H9 (cell line): ENCODE data around the gene NSD1. TPM values are rescaled to one million over a fixed set of nuclear protein-coding genes. Genes with fewer than 3 reads are reported as not detected.
A peak's percentile ranks its signal among the peaks of the same experiment; 100 is the strongest.

Experiments used
- DNase-seq: peaks from one replicate; pipeline ENCODE4 v3.0.0-alpha.2; 2017
- H2AFZ ChIP-seq: one replicate; pipeline ENCODE4 v1.6.1; 2013; ENCODE audit warnings: mild to moderate bottlenecking, low read length, control low read depth, moderate library complexity
- H2AK5ac ChIP-seq: 2 replicates; pipeline ENCODE4 v1.6.1; 2013; ENCODE audit warnings: low read length, control low read depth, mixed read lengths; ENCODE audit not compliant: insufficient read length
- H2BK120ac ChIP-seq: one replicate; pipeline ENCODE4 v1.6.1; 2013; ENCODE audit warnings: low read depth, mild to moderate bottlenecking, low read length, control low read depth, inconsistent platforms; ENCODE audit not compliant: poor library complexity, severe bottlenecking
- H2BK12ac ChIP-seq: 2 replicates; pipeline ENCODE4 v1.6.1; 2013; ENCODE audit warnings: low read length, control low read depth, mixed read lengths, low read depth; ENCODE audit not compliant: insufficient read length
- H2BK15ac ChIP-seq: 2 replicates; pipeline ENCODE4 v1.6.1; 2013; ENCODE audit warnings: low read depth, low read length, control low read depth
- H2BK20ac ChIP-seq: one replicate; pipeline ENCODE4 v1.6.1; 2013; ENCODE audit warnings: low read depth, mild to moderate bottlenecking, low read length, control low read depth, inconsistent platforms; ENCODE audit not compliant: poor library complexity, severe bottlenecking
- H2BK5ac ChIP-seq: 2 replicates; pipeline ENCODE4 v1.6.1; 2013; ENCODE audit warnings: low read length, control low read depth, mixed read lengths; ENCODE audit not compliant: insufficient read length
- H3K14ac ChIP-seq: 2 replicates; pipeline ENCODE4 v1.6.1; 2013; ENCODE audit warnings: low read length, control low read depth; ENCODE audit not compliant: insufficient read depth
- H3K18ac ChIP-seq: 2 replicates; pipeline ENCODE4 v1.6.1; 2013; ENCODE audit warnings: low read depth, mild to moderate bottlenecking, mixed read lengths, low read length, control low read depth; ENCODE audit not compliant: insufficient read length
- H3K23ac ChIP-seq: 2 replicates; pipeline ENCODE4 v1.6.1; 2013; ENCODE audit warnings: low read length, control low read depth, mixed read lengths, low read depth; ENCODE audit not compliant: insufficient read length
- H3K23me2 ChIP-seq: 2 replicates; pipeline ENCODE4 v1.6.1; 2013; ENCODE audit warnings: low read depth, mild to moderate bottlenecking, mixed read lengths, low read length, control low read depth; ENCODE audit not compliant: insufficient read length, poor library complexity, severe bottlenecking
- H3K27ac ChIP-seq: 2 replicates; pipeline ENCODE4 v1.5.1; 2013; ENCODE audit warnings: low read length, control low read depth, mixed read lengths, low read depth; ENCODE audit not compliant: insufficient read length
- H3K27me3 ChIP-seq: 2 replicates; pipeline ENCODE4 v1.6.1; 2013; ENCODE audit warnings: low read length, control low read depth, inconsistent platforms; ENCODE audit not compliant: insufficient read depth
- H3K4ac ChIP-seq: 2 replicates; pipeline ENCODE4 v1.6.1; 2013; ENCODE audit warnings: low read depth, mild to moderate bottlenecking, control low read depth, inconsistent platforms, low read length, moderate library complexity
- H3K4me1 ChIP-seq: 2 replicates; pipeline ENCODE4 v1.6.1; 2013; ENCODE audit warnings: low read length, control low read depth, inconsistent platforms; ENCODE audit not compliant: insufficient read depth
- H3K4me2 ChIP-seq: 2 replicates; pipeline ENCODE4 v1.6.1; 2013; ENCODE audit warnings: low read length, control low read depth, mixed read lengths; ENCODE audit not compliant: insufficient read length, insufficient read depth
- H3K56ac ChIP-seq: 2 replicates; pipeline ENCODE4 v1.6.1; 2013; ENCODE audit warnings: low read depth, mild to moderate bottlenecking, mixed read lengths, low read length, control low read depth; ENCODE audit not compliant: insufficient read length
- H3K79me1 ChIP-seq: 2 replicates; pipeline ENCODE4 v1.6.1; 2013; ENCODE audit warnings: low read depth, mild to moderate bottlenecking, moderate library complexity, low read length, control low read depth, inconsistent platforms; ENCODE audit not compliant: insufficient read depth, poor library complexity, severe bottlenecking
- H3K79me2 ChIP-seq: 2 replicates; pipeline ENCODE4 v1.6.1; 2013; ENCODE audit warnings: low read length, control low read depth, inconsistent platforms; ENCODE audit not compliant: insufficient read depth
- H3K9ac ChIP-seq: 2 replicates; pipeline ENCODE4 v1.6.1; 2013; ENCODE audit warnings: low read length, control low read depth, mixed read lengths; ENCODE audit not compliant: insufficient read length; ENCODE audit errors: extremely low read depth
- H3K9me3 ChIP-seq: one replicate; pipeline ENCODE4 v1.6.1; 2013; ENCODE audit warnings: low read depth, low read length, inconsistent platforms; ENCODE audit not compliant: control insufficient read depth
- H3T11ph ChIP-seq: one replicate; pipeline ENCODE4 v1.6.1; 2013; ENCODE audit warnings: mild to moderate bottlenecking, low read length, control low read depth, inconsistent platforms
- H4K20me1 ChIP-seq: one replicate; pipeline ENCODE4 v1.6.1; 2013; ENCODE audit not compliant: control insufficient read depth, insufficient read length, insufficient read depth
- H4K5ac ChIP-seq: 2 replicates; pipeline ENCODE4 v1.6.1; 2013; ENCODE audit warnings: low read depth, mild to moderate bottlenecking, mixed read lengths, low read length, control low read depth; ENCODE audit not compliant: insufficient read length
- H4K8ac ChIP-seq: replicated peaks from 2 replicates; pipeline ENCODE4 v1.6.1; 2013; ENCODE audit warnings: low read length, control low read depth, mixed read lengths, low read depth; ENCODE audit not compliant: insufficient read length
- H4K91ac ChIP-seq: 2 replicates; pipeline ENCODE4 v1.6.1; 2013; ENCODE audit warnings: low read depth, mild to moderate bottlenecking, moderate library complexity, mixed read lengths, low read length, control low read depth; ENCODE audit not compliant: insufficient read length
- H3K27ac Mint-ChIP-seq, 3 experiments: 2 replicates in 2 of 3; 3 replicates in 1 of 3; pipeline ENCODE4 v1.8.0; 2020 to 2021; ENCODE audit warnings: mixed read lengths in 3 of 3, mild to moderate bottlenecking in 1 of 3, moderate library complexity in 1 of 3
- H3K27me3 Mint-ChIP-seq: 2 replicates; pipeline ENCODE4 v1.8.0; 2021; ENCODE audit warnings: low read depth, mild to moderate bottlenecking, moderate library complexity, mixed read lengths
- H3K36me3 Mint-ChIP-seq, 3 experiments: 2 replicates in 2 of 3; 3 replicates in 1 of 3; pipeline ENCODE4 v1.8.0; 2020 to 2021; ENCODE audit warnings: low read depth in 3 of 3, mixed read lengths in 3 of 3; ENCODE audit not compliant: insufficient read depth in 1 of 3
- H3K4me1 Mint-ChIP-seq, 2 experiments: 2 replicates each; pipeline ENCODE4 v1.8.0; 2020; ENCODE audit warnings: mixed read lengths in 2 of 2
- H3K4me3 Mint-ChIP-seq, 2 experiments: 2 replicates in 1 of 2; 3 replicates in 1 of 2; pipeline ENCODE4 v1.8.0; 2020 to 2021; ENCODE audit warnings: mild to moderate bottlenecking in 2 of 2, mixed read lengths in 2 of 2, moderate library complexity in 1 of 2
- H3K9me3 Mint-ChIP-seq, 2 experiments: 2 replicates in 1 of 2; 3 replicates in 1 of 2; pipeline ENCODE4 v1.8.0; 2020; ENCODE audit warnings: mild to moderate bottlenecking in 2 of 2, mixed read lengths in 2 of 2, moderate library complexity in 1 of 2
- CTCF ChIP-seq: fragments of 200-600 bp; sonication (generic); conservative IDR thresholded peaks from 3 replicates; pipeline ENCODE4 v1.8.0; 2021; ENCODE audit warnings: antibody characterized with exemption, mild to moderate bottlenecking
- WGBS: extraction: QIAGEN DNeasy Blood & Tissue Kit; methylation state at CpG from one replicate; pipeline ENCODE4 v1.1.7; 2013; ENCODE audit warnings: missing lambda C conversion rate, low lambda C conversion rate, mixed read lengths; ENCODE audit not compliant: insufficient read length; ENCODE audit errors: extremely low coverage; 5-methylcytosine and 5-hydroxymethylcytosine counted together
- total RNA-seq: library from RNA; stranded (reverse); gene quantifications from 2 replicates; pipeline ENCODE4 v1.2.1, GENCODE V29; 2021

Gene NSD1
- total RNA-seq, 1 experiment from 2014 or later, result 213 TPM

- DNase-seq, result peak; percentile 75
- no peak for TF ChIP-seq CTCF
- Histone ChIP-seq H2BK120ac (no peak overlapping the region), H3K79me2 (peaks cover 34% of the 10 kb centered on the region; the same call in 1 of the 2 replicates), H4K5ac (no peak overlapping the region), H3K23ac (no peak overlapping the region), H2BK12ac (no peak overlapping the region), H2BK5ac (no peak overlapping the region), H2BK20ac (no peak overlapping the region), H2BK15ac (no peak overlapping the region), H2AK5ac (no peak overlapping the region), H4K8ac (no peak overlapping the region), H2AFZ (no peak overlapping the region), H3K27me3 (no peaks in the 10 kb centered on the region), H3K14ac (peak overlapping the region; percentile 77), H3K4me1 (peaks cover 16% of the 10 kb centered on the region), H3K56ac (no peak overlapping the region), H3K27ac (no peak overlapping the region), H3T11ph (no peak overlapping the region), H4K91ac (peak overlapping the region; percentile 6), H4K20me1 (no peaks in the 10 kb centered on the region), H3K79me1 (no peaks in the 10 kb centered on the region), H3K9ac (peak overlapping the region; percentile 91), H3K4me2 (peak overlapping the region; percentile 59), H3K23me2 (peaks cover 18% of the 10 kb centered on the region), H3K18ac (peak overlapping the region; percentile 87), H3K4ac (no peak overlapping the region), H3K9me3 (no peaks in the 10 kb centered on the region)
- Mint-ChIP-seq H3K27ac (peak overlapping the region; percentile 96 to 99 (median 97)), H3K4me1 (peaks cover 34 to 40% of the 10 kb centered on the region in 2 experiments), H3K9me3 (no peaks in the 10 kb centered on the region), H3K36me3 (peaks cover 29 to 44% (median 42%) of the 10 kb centered on the region in 3 experiments), H3K27me3 (peaks cover 2% of the 10 kb centered on the region; the same call in 1 of the 2 replicates), H3K4me3 (peak overlapping the region; percentile 82 to 91)
- WGBS, result no CpG with 5 or more reads among the region's 83 CpGs
These were observed 502 bp downstream of the NSD1 start for GRCh38 chr5:177133853-177134696.
